Measurements from ENCODE around the gene BCAS4. TPM values are rescaled to one million over a fixed set of nuclear protein-coding genes. Genes with fewer than 3 reads are reported as not detected.

BCAS4 gene
- total RNA-seq, 4 donors from 2014 or later = 0.66 to 91.6 (median 1.9) TPM

- no peak overlapping the region for H3K4me3 ChIP-seq
- H3K36me3 ChIP-seq = no peaks in the 10 kb centered on the region
- TF ChIP-seq CTCF (IDR thresholded peaks at IDR 0.05) = no peak
- no peak for TF ChIP-seq POLR2A (IDR thresholded peaks at IDR 0.05)
- no peaks in the 10 kb centered on the region for H3K27me3 ChIP-seq
- H3K4me1 ChIP-seq = peaks cover 0 to 36% (median 8%) of the 10 kb centered on the region in 4 donors
- no peak for DNase-seq
- no peaks in the 10 kb centered on the region for H3K9me3 ChIP-seq
- peak overlapping the region in 3 of 4 donors; percentile 37 to 75 (median 41) for H3K27ac ChIP-seq
These were observed 22.9 kb downstream of the BCAS4 start for GRCh38 chr20:50817776-50818172.

DNA sequence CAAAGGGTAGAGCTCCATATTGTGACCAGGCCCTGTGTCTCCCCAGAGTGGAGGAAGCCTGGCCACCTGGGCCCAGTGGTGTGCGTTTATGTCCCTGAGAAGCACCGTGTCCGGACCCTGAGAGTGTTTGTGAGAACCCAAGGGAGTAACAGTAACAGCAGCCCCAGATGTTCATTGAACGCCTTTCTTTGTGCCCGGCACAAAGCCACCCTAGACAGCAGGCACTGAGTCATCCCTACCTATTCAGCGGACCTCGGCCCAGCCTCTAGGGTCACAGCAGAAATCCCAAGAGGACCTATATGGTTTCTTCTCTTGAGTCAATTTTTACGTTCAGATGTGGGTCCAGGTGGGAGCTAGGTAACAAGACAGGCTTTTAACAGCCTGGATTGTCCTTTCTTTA, 24.5 kb downstream of the BCAS4 start:
- no peak overlapping the region for H3K4me3 ChIP-seq
- peak overlapping the region in 1 of 4 donors; percentile 75 for H3K27ac ChIP-seq
- H3K27me3 ChIP-seq = no peaks in the 10 kb centered on the region
- no peaks in the 10 kb centered on the region for H3K36me3 ChIP-seq
- DNase-seq = no peak
- TF ChIP-seq POLR2A (IDR thresholded peaks at IDR 0.05) = no peak
- no peak for TF ChIP-seq CTCF (IDR thresholded peaks at IDR 0.05)
- H3K9me3 ChIP-seq = no peaks in the 10 kb centered on the region
- H3K4me1 ChIP-seq = peaks cover 0 to 34% (median 8%) of the 10 kb centered on the region in 4 donors

DNA sequence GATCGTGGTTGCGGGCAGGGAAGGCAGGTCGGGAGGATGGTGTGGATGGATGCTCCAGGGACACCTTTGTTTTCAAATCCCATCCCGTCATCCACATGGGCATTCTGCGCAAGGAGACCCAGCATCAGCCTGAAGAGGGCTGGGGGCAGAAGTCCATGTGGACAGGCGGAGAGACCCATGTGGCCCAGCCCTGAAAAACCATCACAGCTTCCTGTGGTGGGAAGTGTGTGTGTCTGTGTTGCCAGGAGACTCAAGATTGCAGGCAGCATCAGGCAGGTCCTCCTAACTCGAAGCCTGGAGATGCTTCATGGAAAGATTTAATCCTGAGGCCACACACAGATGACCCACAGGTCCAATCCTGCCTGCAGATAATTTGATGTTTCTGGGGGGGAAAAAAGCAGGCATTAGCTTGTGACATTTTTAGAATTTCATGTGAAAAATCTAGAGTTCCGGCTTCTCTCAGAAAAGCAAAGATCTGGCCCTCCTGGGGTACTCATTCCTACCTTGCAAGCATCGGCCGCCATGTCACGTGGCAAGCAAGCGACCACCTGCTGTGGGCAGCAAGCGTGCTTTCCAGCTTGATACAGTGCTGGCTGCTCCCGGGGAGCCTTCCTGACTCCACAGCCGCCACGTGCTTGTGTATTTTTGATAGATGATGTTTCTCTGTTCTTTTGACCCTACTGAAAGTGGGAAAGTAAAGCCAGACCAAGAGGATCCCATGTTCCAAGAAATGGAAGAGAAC, 25.8 kb downstream of the BCAS4 start:
- Histone ChIP-seq H3K27ac (peak overlapping the region in 1 of 4 donors; percentile 75), H3K9me3 (no peaks in the 10 kb centered on the region), H3K4me1 (peaks cover 0 to 26% (median 8%) of the 10 kb centered on the region in 4 donors), H3K27me3 (no peaks in the 10 kb centered on the region), H3K4me3 (no peak overlapping the region), H3K36me3 (no peaks in the 10 kb centered on the region)
- TF ChIP-seq CTCF (IDR thresholded peaks at IDR 0.05) (no peak), POLR2A (IDR thresholded peaks at IDR 0.05) (no peak)
- DNase-seq = no peak

DNA sequence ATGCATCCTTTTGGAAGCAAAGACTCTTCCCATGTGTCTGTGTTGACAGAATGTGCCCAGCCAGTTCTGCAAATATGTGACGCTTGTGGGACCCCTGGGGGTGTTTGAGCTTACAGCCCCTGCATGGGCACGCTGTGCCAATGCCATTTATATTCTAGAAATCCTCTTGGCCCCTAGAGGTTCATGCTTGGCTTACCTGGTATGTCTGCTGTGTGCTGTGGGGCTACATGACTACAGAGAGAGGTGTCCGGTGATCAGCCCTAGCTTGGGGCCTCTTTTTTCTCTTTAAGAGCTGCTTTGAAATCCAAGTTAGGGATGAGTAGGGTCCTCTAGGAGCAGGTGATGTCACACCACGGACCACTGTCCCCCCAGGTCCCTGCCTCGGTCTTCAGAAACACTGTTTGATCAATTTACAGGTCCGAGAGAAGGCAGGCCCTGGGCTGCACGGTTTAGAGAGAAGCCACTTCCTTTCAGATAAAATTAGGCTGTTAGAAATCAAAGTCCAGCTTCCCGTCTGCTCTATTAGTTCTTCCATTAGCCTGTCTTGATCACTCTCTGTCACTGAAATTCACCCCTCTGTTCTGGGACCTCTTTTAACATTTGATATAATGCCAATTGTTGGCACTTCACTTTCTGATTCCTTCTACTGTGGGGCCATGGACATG, 26.5 kb downstream of the BCAS4 start:
- Histone ChIP-seq H3K9me3 (no peaks in the 10 kb centered on the region), H3K27me3 (no peaks in the 10 kb centered on the region), H3K36me3 (no peaks in the 10 kb centered on the region), H3K4me1 (peaks cover 0 to 19% (median 8%) of the 10 kb centered on the region in 4 donors), H3K27ac (peak overlapping the region in 1 of 4 donors; percentile 75), H3K4me3 (no peak overlapping the region)
- no peak for DNase-seq
- TF ChIP-seq CTCF (IDR thresholded peaks at IDR 0.05) (no peak), POLR2A (IDR thresholded peaks at IDR 0.05) (no peak)

DNA sequence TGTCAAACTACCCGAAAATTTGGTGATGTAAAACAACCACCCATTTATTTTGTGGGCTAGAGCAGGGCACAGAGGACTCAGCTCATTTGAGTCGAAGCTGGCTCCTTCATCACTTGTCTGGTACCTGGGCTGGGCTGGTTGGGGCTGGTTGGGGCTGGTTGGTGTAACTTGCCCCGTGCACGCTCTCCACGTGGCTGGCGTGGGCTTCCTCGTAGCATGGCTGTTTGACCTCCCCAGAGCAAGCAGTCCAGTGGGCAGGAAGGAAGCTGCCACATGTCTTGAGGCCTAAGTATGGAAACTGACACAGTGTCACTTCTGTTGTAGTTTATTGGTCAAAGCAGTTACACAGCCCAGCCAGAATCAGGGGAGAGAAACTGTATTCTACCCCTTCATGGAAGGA, 27.1 kb downstream of the BCAS4 start:
- H3K4me1 ChIP-seq = peaks cover 0 to 18% (median 8%) of the 10 kb centered on the region in 4 donors
- H3K27ac ChIP-seq = peak overlapping the region in 1 of 4 donors; percentile 75
- no peaks in the 10 kb centered on the region for H3K27me3 ChIP-seq
- no peaks in the 10 kb centered on the region for H3K36me3 ChIP-seq
- no peak overlapping the region for H3K4me3 ChIP-seq
- TF ChIP-seq POLR2A (IDR thresholded peaks at IDR 0.05) (no peak), CTCF (IDR thresholded peaks at IDR 0.05) (no peak)
- DNase-seq = peak in 1 of 3 donors; percentile 62
- no peaks in the 10 kb centered on the region for H3K9me3 ChIP-seq
